Inflammatory macrophage treated with lipopolysaccharide for 1 hour (primary cell): Measurements from ENCODE around the gene SIK1.

Experiments
- DNase-seq, 2 donors: peaks; one replicate each; pipeline ENCODE4 v3.0.0-alpha.2; 2020 to 2022

The SIK1 gene

DNA sequence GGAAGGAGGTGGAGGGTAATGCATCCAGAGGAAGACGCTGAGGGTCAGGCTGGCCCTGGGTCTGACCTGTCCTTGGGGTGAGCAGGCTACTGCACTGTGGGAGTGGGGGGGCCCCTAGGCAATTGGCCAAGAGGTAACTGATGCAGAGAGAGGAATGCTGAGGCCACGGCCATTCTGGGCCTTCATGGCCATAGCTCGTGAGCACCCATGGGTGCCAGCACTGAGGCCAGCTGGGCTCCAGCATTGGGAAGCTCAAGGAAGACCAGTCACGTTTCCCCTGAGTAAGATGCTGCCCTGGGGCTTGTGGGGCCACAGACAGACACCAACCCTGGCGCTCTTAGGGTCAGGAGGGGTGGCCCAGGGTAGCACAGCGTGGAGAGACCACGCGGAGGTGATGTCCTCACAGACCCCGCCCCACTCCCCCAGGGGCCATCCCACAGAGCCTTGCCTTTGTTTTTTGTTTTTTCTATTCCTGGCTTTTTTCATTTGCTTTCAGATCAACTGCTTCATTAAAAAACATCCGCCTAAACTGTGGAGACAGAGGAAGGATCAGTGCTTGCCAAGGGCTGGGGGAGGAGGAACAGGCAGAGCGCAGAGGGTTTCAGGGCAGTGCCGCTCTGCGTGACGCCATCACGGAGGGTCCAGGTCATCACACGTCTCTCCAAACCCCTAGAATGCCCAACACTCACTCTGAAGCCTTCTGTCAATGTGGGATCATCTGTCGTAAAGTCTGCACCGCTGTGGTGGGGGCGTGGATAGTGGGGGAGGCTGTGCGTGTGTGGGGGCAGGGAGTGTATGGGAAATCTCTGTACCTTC lies 61.1 kb downstream of the SIK1 start:
- DNase-seq, result no peak

DNA sequence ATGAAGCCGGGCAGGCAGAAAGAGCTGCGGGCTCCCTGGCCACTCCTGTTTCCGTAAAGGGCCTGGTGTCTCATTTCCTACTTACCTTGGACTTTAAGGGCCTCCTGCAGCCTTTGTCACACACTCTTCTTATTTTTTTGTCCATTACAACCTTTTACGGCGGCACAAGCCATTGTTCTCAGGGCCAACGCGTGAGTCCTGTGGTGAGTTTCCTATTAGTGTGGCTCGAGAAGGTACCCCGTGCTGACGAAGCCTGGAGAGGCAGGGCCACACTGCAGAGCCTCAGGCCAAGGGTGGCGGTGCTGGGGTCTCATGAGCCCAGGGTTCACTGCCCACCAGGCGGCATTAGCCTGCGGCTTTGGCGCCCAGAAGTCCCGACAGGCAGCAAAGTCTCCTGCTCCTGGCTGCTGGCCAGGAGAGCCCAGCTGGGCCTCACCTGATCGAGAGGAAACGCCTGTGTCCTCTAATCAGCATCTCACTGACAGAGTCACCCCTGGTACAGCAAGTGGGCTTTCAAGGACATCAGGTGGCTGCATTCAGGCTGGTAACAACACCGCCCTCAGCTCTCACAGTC lies 62.0 kb downstream of the SIK1 start:
- DNase-seq, result no peak
